Mononuclear cell (primary cell): Measurements from ENCODE around the gene MSH5. TPM values are rescaled to one million over a fixed set of nuclear protein-coding genes. Genes with fewer than 3 reads are reported as not detected.
"Not testable (repeated sequence)": the region's sequence is repeated elsewhere in the genome, so short reads cannot be mapped to it uniquely, and the experiment has no call there.

Source experiments
- H3K27me3 ChIP-seq: 2 replicates; pipeline ENCODE4 v1.6.0; 2011; ENCODE audit warnings: low read length, control low read depth; ENCODE audit not compliant: insufficient read depth
- H3K4me1 ChIP-seq: 2 replicates; pipeline ENCODE4 v1.5.1; 2011; ENCODE audit warnings: mild to moderate bottlenecking, low read length, control low read depth; ENCODE audit not compliant: insufficient read depth
- H3K4me3 ChIP-seq: 2 replicates; pipeline ENCODE4 v1.5.1; 2011; ENCODE audit warnings: mild to moderate bottlenecking, low read length, moderate library complexity
- H3K9me3 ChIP-seq: 2 replicates; pipeline ENCODE4 v1.5.1; 2011; ENCODE audit warnings: low read depth, mild to moderate bottlenecking, control low read depth, low read length
- total RNA-seq: library from RNA; depleted of rRNA; stranded (reverse); fragments of >200 nt; gene quantifications from one replicate; pipeline ENCODE4 v1.2.3, GENCODE V29; 2012

MSH5 gene
- total RNA-seq, 1 donor, result 6.1 TPM

GRCh38 chr6:31782126-31782855 is 42.5 kb downstream of the MSH5 start:
- Histone ChIP-seq H3K27me3 (no peaks in the 10 kb centered on the region), H3K4me3 (no peak overlapping the region), H3K9me3 (no peaks in the 10 kb centered on the region), H3K4me1 (peaks cover 3% of the 10 kb centered on the region)

- H3K4me3 ChIP-seq, result no peak overlapping the region
- no peaks in the 10 kb centered on the region for H3K27me3 ChIP-seq
Measured at GRCh38 chr6:31784098-31784925, 44.5 kb downstream of the MSH5 start.

GRCh38 chr6:31785475-31785874 is 45.7 kb downstream of the MSH5 start:
- no peak overlapping the region for H3K4me3 ChIP-seq
- H3K27me3 ChIP-seq, result no peaks in the 10 kb centered on the region
- peaks cover 3% of the 10 kb centered on the region for H3K4me1 ChIP-seq
- no peaks in the 10 kb centered on the region for H3K9me3 ChIP-seq

More at GRCh38 chr6:31784098-31784925, 44.5 kb downstream of the MSH5 start:
- no peaks in the 10 kb centered on the region for H3K4me1 ChIP-seq
- H3K9me3 ChIP-seq, result no peaks in the 10 kb centered on the region

- no peak overlapping the region for H3K4me3 ChIP-seq
- H3K27me3 ChIP-seq, result no peaks in the 10 kb centered on the region
- H3K4me1 ChIP-seq, result peaks cover 33% of the 10 kb centered on the region
- H3K9me3 ChIP-seq, result no peaks in the 10 kb centered on the region
Measured at GRCh38 chr6:31791324-31792089, 51.7 kb downstream of the MSH5 start.

GRCh38 chr6:31792090-31792374 is 52.2 kb downstream of the MSH5 start:
- Histone ChIP-seq H3K27me3 (no peaks in the 10 kb centered on the region), H3K4me3 (no peak overlapping the region), H3K4me1 (peaks cover 37% of the 10 kb centered on the region), H3K9me3 (no peaks in the 10 kb centered on the region)

GRCh38 chr6:31792761-31793171 is 53.0 kb downstream of the MSH5 start:
- Histone ChIP-seq H3K9me3 (no peaks in the 10 kb centered on the region), H3K4me1 (peaks cover 44% of the 10 kb centered on the region), H3K27me3 (no peaks in the 10 kb centered on the region), H3K4me3 (no peak overlapping the region)

- not testable (repeated sequence) for H3K9me3 ChIP-seq, H3K4me3 ChIP-seq, H3K27me3 ChIP-seq
- H3K4me1 ChIP-seq, result peaks cover 52% of the 10 kb centered on the region
Measured at GRCh38 chr6:31793927-31794245, 54.1 kb downstream of the MSH5 start.

GRCh38 chr6:31794294-31794865 is 54.6 kb downstream of the MSH5 start:
- H3K9me3 ChIP-seq, result no peaks in the 10 kb centered on the region
- peak overlapping the region; percentile 94 for H3K4me3 ChIP-seq
- no peaks in the 10 kb centered on the region for H3K27me3 ChIP-seq
- peaks cover 52% of the 10 kb centered on the region for H3K4me1 ChIP-seq

GRCh38 chr6:31794866-31795615 is 55.2 kb downstream of the MSH5 start:
- Histone ChIP-seq H3K4me1 (peaks cover 51% of the 10 kb centered on the region), H3K9me3 (no peaks in the 10 kb centered on the region), H3K4me3 (peak overlapping the region; percentile 94), H3K27me3 (no peaks in the 10 kb centered on the region)

GRCh38 chr6:31795616-31796298 is 56.0 kb downstream of the MSH5 start, which contains the start of gene VARS1:
TSS of gene VARS1 (minus strand) at chr6:31795752. CDS start at chr6:31795217, 535 bp downstream.
- Histone ChIP-seq H3K27me3 (no peaks in the 10 kb centered on the region), H3K4me1 (peaks cover 47% of the 10 kb centered on the region), H3K4me3 (peak within 1 kb of the TSS; percentile 94)

GRCh38 chr6:31796993-31797385 is 57.2 kb downstream of the MSH5 start:
- Histone ChIP-seq H3K27me3 (no peaks in the 10 kb centered on the region), H3K9me3 (no peaks in the 10 kb centered on the region), H3K4me3 (no peak overlapping the region), H3K4me1 (peaks cover 43% of the 10 kb centered on the region)

More at GRCh38 chr6:31795616-31796298, 56.0 kb downstream of the MSH5 start, which contains the start of gene VARS1:
- H3K9me3 ChIP-seq, result no peaks in the 10 kb centered on the region

GRCh38 chr6:31797588-31797987 is 57.8 kb downstream of the MSH5 start:
- H3K4me1 ChIP-seq, result peaks cover 43% of the 10 kb centered on the region
- H3K27me3 ChIP-seq, result no peaks in the 10 kb centered on the region
- H3K4me3 ChIP-seq, result no peak overlapping the region
- no peaks in the 10 kb centered on the region for H3K9me3 ChIP-seq

GRCh38 chr6:31799781-31800180 is 60.0 kb downstream of the MSH5 start:
- no peak overlapping the region for H3K4me3 ChIP-seq
- no peaks in the 10 kb centered on the region for H3K9me3 ChIP-seq
- peaks cover 31% of the 10 kb centered on the region for H3K4me1 ChIP-seq
- no peaks in the 10 kb centered on the region for H3K27me3 ChIP-seq
